GM13977 (cell line): ENCODE measurements around the gene CNNM4.

Experiments
- DNase-seq: peaks from one replicate; pipeline ENCODE4 v3.0.0; 2012; ENCODE audit warnings: low spot score
- CTCF ChIP-seq: IDR thresholded peaks from 2 replicates; pipeline ENCODE4 v1.5.1; 2012; ENCODE audit warnings: mild to moderate bottlenecking, control low read depth; ENCODE audit not compliant: insufficient read depth; ENCODE audit errors: extremely low read depth, missing control alignments
- in situ Hi-C: fragments of 300-500 bp; cut with MboI; formaldehyde crosslinking; loops from one replicate; pipeline ENCODE4 v1.12.0; 2022; ENCODE audit warnings: low sequenced_read_pairs, low pct_unique_long_range_greater_than_20kb, mixed read lengths, inconsistent platforms; ENCODE audit not compliant: unreplicated experiment

CNNM4 gene

DNA sequence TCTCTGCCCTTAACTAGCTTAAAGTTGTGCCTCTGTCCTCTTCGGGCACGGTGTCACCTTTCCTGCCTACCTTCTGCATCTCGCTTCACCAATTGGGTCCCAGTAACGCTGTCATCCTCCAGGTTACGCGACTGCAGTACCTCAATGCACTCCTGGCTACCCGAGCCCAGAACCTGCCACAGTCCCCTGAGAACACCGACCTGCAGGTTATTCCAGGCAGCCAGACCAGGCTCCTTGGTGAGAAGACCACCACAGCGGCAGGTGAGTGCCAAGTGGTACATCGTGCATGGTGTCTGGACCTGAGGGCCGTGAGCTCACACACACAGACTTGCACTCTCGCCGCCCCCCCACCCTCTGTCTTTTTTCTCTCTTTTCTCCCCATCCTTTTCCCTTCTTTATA lies 68.2 kb downstream of the CNNM4 start:
- in situ Hi-C loops, result no loop called here
- TF ChIP-seq CTCF, result no peak
- no peak for DNase-seq

- no peak for DNase-seq
- no peak for TF ChIP-seq CTCF
- in situ Hi-C loops, result no loop called here
These were observed 69.4 kb downstream of the CNNM4 start for GRCh38 chr2:96830044-96830562.

- no peak for DNase-seq
- in situ Hi-C loops, result no loop called here
- no peak for TF ChIP-seq CTCF
These were observed 71.0 kb downstream of the CNNM4 start for GRCh38 chr2:96831679-96832078.

GRCh38 chr2:96832408-96832753 lies 71.7 kb downstream of the CNNM4 start:
- no peak for DNase-seq
- in situ Hi-C loops, result no loop called here
- no peak for TF ChIP-seq CTCF

DNA sequence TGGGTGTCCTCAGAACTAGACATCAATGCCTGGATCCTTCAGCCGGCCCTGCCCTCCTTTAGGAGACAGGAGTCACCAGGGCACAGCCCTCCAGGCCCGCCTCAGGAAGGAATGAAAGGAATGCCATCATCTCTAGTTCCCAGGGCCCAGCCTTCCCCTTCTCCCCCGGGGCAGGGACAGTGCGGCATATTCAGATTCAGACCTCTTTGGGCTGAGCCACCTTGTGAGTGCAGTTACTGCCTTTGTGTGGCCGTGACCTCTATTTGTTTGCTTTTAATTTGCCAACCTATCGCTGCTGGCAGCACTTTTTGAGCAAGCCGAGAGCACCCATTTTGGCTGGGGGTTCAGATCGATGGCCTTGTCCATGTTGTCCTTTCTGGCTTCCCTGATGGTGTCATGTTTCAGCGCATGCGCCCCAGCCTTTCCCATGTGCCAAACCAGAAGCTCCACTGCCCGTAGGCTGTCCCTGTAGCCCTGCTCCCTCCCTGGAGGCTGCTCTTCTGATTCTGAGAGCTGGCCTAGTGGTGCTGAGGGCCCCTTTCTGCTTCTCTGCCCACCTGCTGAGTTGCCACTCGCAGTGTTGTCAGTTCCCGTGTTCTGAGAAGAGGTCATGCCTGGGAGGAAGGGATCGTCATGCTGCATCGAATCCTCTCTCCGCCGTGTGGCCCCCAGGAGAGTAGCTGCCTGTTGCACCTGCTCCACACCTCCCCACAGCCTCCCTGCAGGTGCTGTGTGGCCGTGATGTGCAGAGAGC lies 72.2 kb downstream of the CNNM4 start:
- no peak for DNase-seq
- no peak for TF ChIP-seq CTCF
- in situ Hi-C loops, result no loop called here

GRCh38 chr2:96835830-96836229 lies 75.1 kb downstream of the CNNM4 start:
- no peak for TF ChIP-seq CTCF
- no peak for DNase-seq
- in situ Hi-C loops, result no loop called here
